Right lobe of liver (tissue), 6 donors: ENCODE data around the gene CATSPERD. TPM values are rescaled to one million over a fixed set of nuclear protein-coding genes. Genes with fewer than 3 reads are reported as not detected.
A peak's percentile ranks its signal among the peaks of the same experiment; 100 is the strongest.

Experiments
- ATAC-seq, 4 donors: fragments of 200-7000 bp; cut with Tn5 transposase; one replicate each; pipeline ENCODE4 v1.9.1; 2020; ENCODE audit warnings: mild to moderate bottlenecking in 4 of 4, moderate library complexity in 4 of 4
- DNase-seq, 3 donors: peaks; one replicate each; pipeline ENCODE4 v3.0.0-alpha.2; 2020
- H3K27ac ChIP-seq, 3 donors: fragments of 200-600 bp; one replicate each; pipeline ENCODE4 v1.8.0; 2022
- H3K27me3 ChIP-seq, 2 donors: fragments of 200-600 bp; one replicate each; pipeline ENCODE4 v1.8.0; 2022
- H3K36me3 ChIP-seq, 4 donors: fragments of 200-600 bp; sonication (generic) in 1 of 4; one replicate each; pipeline versions ENCODE4 v1.5.1 to v1.8.0; 2017 to 2022; ENCODE audit warnings: control low read depth in 1 of 4
- H3K4me1 ChIP-seq, 4 donors: fragments of 200-600 bp; sonication (generic) in 1 of 4; one replicate each; pipeline versions ENCODE4 v1.5.1 to v1.8.0; 2017 to 2022; ENCODE audit warnings: control low read depth in 1 of 4
- H3K4me3 ChIP-seq, 3 donors: fragments of 200-600 bp; one replicate each; pipeline ENCODE4 v1.8.0; 2022
- H3K9me3 ChIP-seq, 4 donors: fragments of 200-600 bp; sonication (generic) in 1 of 4; one replicate each; pipeline versions ENCODE4 v1.5.1 to v1.8.0; 2017 to 2022; ENCODE audit warnings: control low read depth in 1 of 4
- CTCF ChIP-seq, 4 donors: fragments of 200-600 bp in 3 of 4; fragments of 450-650 bp in 1 of 4; IDR thresholded peaks; one replicate each; pipeline versions ENCODE4 v1.5.1 to v1.8.0; 2016 to 2022; ENCODE audit warnings: antibody characterized with exemption in 4 of 4, mild to moderate bottlenecking in 2 of 4
- POLR2A ChIP-seq: fragments of 450-650 bp; IDR thresholded peaks from one replicate; pipeline ENCODE4 v1.6.1; 2017; ENCODE audit warnings: antibody characterized with exemption, mild to moderate bottlenecking
- WGBS: methylation state at CpG from one replicate; pipeline ENCODE4 v1.1.6; 2018; ENCODE audit warnings: low coverage, low lambda C conversion rate; ENCODE audit not compliant: insufficient coverage; ENCODE audit errors: missing lambda C conversion rate; 5-methylcytosine and 5-hydroxymethylcytosine counted together
- intact Hi-C, 2 donors: fragments of 100-400 bp; cut with DNase I; formaldehyde crosslinking; loops; one replicate each; pipeline versions ENCODE4 v1.11.2 to v1.14.1; 2022
- total RNA-seq, 6 experiments: library from RNA; depleted of rRNA in 2 of 6; stranded (reverse); fragments of >200 nt in 2 of 6; fragmentation: NEBNext Ultra II Directional in 3 of 6; extraction: Animal tissue kit (Norgen Biotek cat#: 25700) in 3 of 6; gene quantifications; one replicate each; pipeline versions ENCODE4 v1.1.0 to v1.2.4, GENCODE V29; 2016 to 2023
- donor health status: DM: no; HTN: yes; CAD: no.
- donor health status: DM: no; HTN: no; CAD: no.
- donor health status: DM: no; HTN: no; CAD: no.
- donor health status: DM: no; HTN: yes; CAD: no.
- donor health status: DM: no; HTN: yes; CAD: no.

CATSPERD gene
- total RNA-seq, 6 experiments from 2014 or later: not detected

- Histone ChIP-seq H3K9me3 (no peaks in the 10 kb centered on the region), H3K27me3 (no peaks in the 10 kb centered on the region), H3K4me3 (no peak overlapping the region), H3K36me3 (no peaks in the 10 kb centered on the region), H3K27ac (no peak overlapping the region), H3K4me1 (peaks cover 0 to 22% (median 4%) of the 10 kb centered on the region in 4 donors)
- DNase-seq (no peak), ATAC-seq (no peak)
- intact Hi-C loops: no loop called here
- 80% methylated on average over 1 of the region's 21 CpGs for WGBS
- no peak for TF ChIP-seq POLR2A
- TF ChIP-seq CTCF (IDR thresholded peaks at IDR 0.05): no peak
These were observed 104.7 kb downstream of the CATSPERD start for GRCh38 chr19:5825178-5825577.

- peak overlapping the region in 1 of 3 donors; percentile 63 for H3K4me3 ChIP-seq
- no peaks in the 10 kb centered on the region for H3K36me3 ChIP-seq
- intact Hi-C loops: no loop called here
- peaks cover 0 to 22% (median 4%) of the 10 kb centered on the region in 4 donors for H3K4me1 ChIP-seq
- TF ChIP-seq CTCF (IDR thresholded peaks at IDR 0.05) (peak in 3 of 4 donors; percentile 30 to 47 (median 38)), POLR2A (no peak)
- no peaks in the 10 kb centered on the region for H3K27me3 ChIP-seq
- WGBS: 12% methylated on average over 11 of the region's 24 CpGs
- ATAC-seq: peak; percentile 45 to 57 (median 48)
- peak overlapping the region in 2 of 3 donors; percentile 31 to 83 for H3K27ac ChIP-seq
- peak; percentile 90 to 95 (median 94) for DNase-seq
- no peaks in the 10 kb centered on the region for H3K9me3 ChIP-seq
These were observed 106.3 kb downstream of the CATSPERD start for GRCh38 chr19:5826531-5827341.

GRCh38 chr19:5827342-5827890 is 107.0 kb downstream of the CATSPERD start:
- no peaks in the 10 kb centered on the region for H3K9me3 ChIP-seq
- 42% methylated on average over 9 of the region's 37 CpGs for WGBS
- DNase-seq (no peak), ATAC-seq (peak in 1 of 4 donors; percentile 0)
- H3K4me1 ChIP-seq: peaks cover 0 to 16% (median 4%) of the 10 kb centered on the region in 4 donors
- H3K4me3 ChIP-seq: peak overlapping the region in 2 of 3 donors; percentile 59 to 63
- H3K27me3 ChIP-seq: no peaks in the 10 kb centered on the region
- peak overlapping the region in 2 of 3 donors; percentile 31 to 83 for H3K27ac ChIP-seq
- intact Hi-C loops: no loop called here
- TF ChIP-seq POLR2A: no peak
- TF ChIP-seq CTCF (IDR thresholded peaks at IDR 0.05): no peak
- H3K36me3 ChIP-seq: no peaks in the 10 kb centered on the region

GRCh38 chr19:5827891-5828660 is 107.6 kb downstream of the CATSPERD start:
- Histone ChIP-seq H3K27me3 (no peaks in the 10 kb centered on the region), H3K4me1 (peaks cover 0 to 13% (median 4%) of the 10 kb centered on the region in 4 donors), H3K9me3 (no peaks in the 10 kb centered on the region), H3K27ac (peak overlapping the region; percentile 71 to 83 (median 76)), H3K4me3 (peak overlapping the region; percentile 50 to 63 (median 59)), H3K36me3 (no peaks in the 10 kb centered on the region)
- intact Hi-C loops: no loop called here
- ATAC-seq (peak; percentile 69 to 83 (median 78)), DNase-seq (peak; percentile 94 to 95 (median 94))
- TF ChIP-seq CTCF (IDR thresholded peaks at IDR 0.05) (peak in 1 of 4 donors; percentile 5), POLR2A (peak; percentile 99)
- WGBS: 0% methylated on average over 11 of the region's 91 CpGs

Other genes starting within 250 kb of the CATSPERD start
- under 1 TPM in 1 of 6 experiments, not detected in 5; 0.44 TPM for gene TINCR, start 152.7 kb upstream of the CATSPERD start, total RNA-seq
- gene SAFB2, start 97.9 kb upstream of the CATSPERD start, total RNA-seq: 10 to 100 TPM; 16.9 to 48.9 (median 41.7) TPM
- 10 to 100 TPM; 31.2 to 45.7 (median 32.8) TPM for gene SAFB, start 97.6 kb upstream of the CATSPERD start, total RNA-seq
- gene MICOS13, start 40.1 kb upstream of the CATSPERD start, total RNA-seq: 10 to 100 TPM; 24.2 to 54.3 (median 33.7) TPM
- 10 to 100 TPM in 1 of 6 experiments, 1 to 10 TPM in 5; 1.6 to 10.3 (median 4.0) TPM for gene HSD11B1L, start 39.6 kb upstream of the CATSPERD start, total RNA-seq
- 100 to 1,000 TPM; 232 to 283 (median 251) TPM for gene RPL36, start 30.3 kb upstream of the CATSPERD start, total RNA-seq
- 100 to 1,000 TPM in 2 of 6 experiments, 10 to 100 TPM in 4; 54.5 to 123 (median 66.8) TPM for gene LONP1, start 491 bp upstream of the CATSPERD start, total RNA-seq
- gene PRR22, start 64.1 kb downstream of the CATSPERD start, total RNA-seq: 1 to 10 TPM; 1.7 to 3.3 (median 2.1) TPM
- 10 to 100 TPM; 14.7 to 28.6 (median 20.5) TPM for gene DUS3L, start 70.5 kb downstream of the CATSPERD start, total RNA-seq
- 10 to 100 TPM in 3 of 6 experiments, 1 to 10 TPM in 3; 4.7 to 11.6 (median 9.8) TPM for gene NRTN, start 84.4 kb downstream of the CATSPERD start, total RNA-seq
- gene FUT6, start 119.1 kb downstream of the CATSPERD start, total RNA-seq: 10 to 100 TPM in 2 of 6 experiments, 1 to 10 TPM in 4; 2.3 to 28.1 (median 9.7) TPM
- gene FUT3, start 130.8 kb downstream of the CATSPERD start, total RNA-seq: 1 to 10 TPM in 1 of 6 experiments, under 1 TPM in 5; 0.19 to 1.4 (median 0.33) TPM
- under 1 TPM in 4 of 6 experiments, not detected in 2; 0.13 to 0.97 (median 0.39) TPM for gene FUT5, start 149.9 kb downstream of the CATSPERD start, total RNA-seq
- gene NDUFA11, start 183.2 kb downstream of the CATSPERD start, total RNA-seq: 100 to 1,000 TPM; 108 to 161 (median 157) TPM
- gene VMAC, start 184.2 kb downstream of the CATSPERD start, total RNA-seq: 1 to 10 TPM; 1.7 to 3.9 (median 2.8) TPM
- 1 to 10 TPM; 1.1 to 7.9 (median 5.0) TPM for gene CAPS, start 193.6 kb downstream of the CATSPERD start, total RNA-seq